Breast epithelium (tissue), 4 donors: ENCODE data around the gene ATP5IF1. TPM values are rescaled to one million over a fixed set of nuclear protein-coding genes. Genes with fewer than 3 reads are reported as not detected.

Experiments used
- DNase-seq, 2 donors: peaks; one replicate each; pipeline ENCODE4 v3.0.0-alpha.2; 2019; ENCODE audit warnings: low spot score in 2 of 2
- H3K27ac ChIP-seq, 2 donors: fragments of 200-600 bp; sonication (generic) in 1 of 2; one replicate each; pipeline ENCODE4 v1.5.1; 2016 to 2019; ENCODE audit warnings: mild to moderate bottlenecking in 1 of 2
- H3K27me3 ChIP-seq, 2 donors: fragments of 200-600 bp; sonication (generic) in 1 of 2; one replicate each; pipeline versions ENCODE4 v1.5.1 to v1.6.0; 2017 to 2019; ENCODE audit warnings: control low read depth in 1 of 2, mild to moderate bottlenecking in 1 of 2
- H3K36me3 ChIP-seq: fragments of 200-600 bp; one replicate; pipeline ENCODE4 v1.5.1; 2019
- H3K4me1 ChIP-seq, 2 donors: fragments of 200-600 bp; sonication (generic); one replicate each; pipeline ENCODE4 v1.5.1; 2016 to 2019; ENCODE audit warnings: control low read depth in 1 of 2
- H3K4me3 ChIP-seq, 3 donors: fragments of 200-600 bp; sonication (generic); 1 replicate in 2 of 3; 2 replicates in 1 of 3; pipeline ENCODE4 v1.5.1; 2016 to 2019; ENCODE audit warnings: mild to moderate bottlenecking in 3 of 3, moderate library complexity in 2 of 3
- H3K9me3 ChIP-seq, 2 donors: fragments of 200-600 bp; sonication (generic) in 1 of 2; one replicate each; pipeline ENCODE4 v1.5.1; 2016 to 2019; ENCODE audit warnings: control low read depth in 1 of 2
- CTCF ChIP-seq, 3 donors: fragments of 450-650 bp; IDR thresholded peaks; one replicate each; pipeline ENCODE4 v1.5.1; 2016 to 2017; ENCODE audit warnings: antibody characterized with exemption in 3 of 3, mild to moderate bottlenecking in 3 of 3, moderate library complexity in 3 of 3
- POLR2A ChIP-seq: fragments of 450-650 bp; IDR thresholded peaks from one replicate; pipeline ENCODE4 v1.6.1; 2016; ENCODE audit warnings: antibody characterized with exemption, mild to moderate bottlenecking, moderate library complexity
- POLR2AphosphoS5 ChIP-seq, 3 donors: sonication (generic); formaldehyde crosslinking; IDR thresholded peaks; one replicate each; pipeline ENCODE4 v1.6.1; 2017; ENCODE audit warnings: antibody characterized with exemption in 3 of 3
- intact Hi-C: fragments of 100-400 bp; cut with DNase I; formaldehyde crosslinking; loops from one replicate; pipeline ENCODE4 v1.15.1; 2023; ENCODE audit warnings: low total_unique reads
- total RNA-seq, 3 donors: library from RNA; depleted of rRNA; stranded (reverse); fragments of >200 nt; gene quantifications; one replicate each; pipeline ENCODE4 v1.1.0, GENCODE V29; 2016

Gene ATP5IF1
- total RNA-seq, 3 donors from 2014 or later = 137 to 147 (median 138) TPM

- Histone ChIP-seq H3K36me3 (no peaks in the 10 kb centered on the region), H3K27ac (peak overlapping the region; percentile 79 to 94), H3K4me3 (peak overlapping the region; percentile 76 to 96 (median 79)), H3K4me1 (peaks cover 0 to 5% of the 10 kb centered on the region in 2 donors), H3K27me3 (no peaks in the 10 kb centered on the region), H3K9me3 (no peaks in the 10 kb centered on the region)
- DNase-seq = no peak
- no peak for TF ChIP-seq POLR2AphosphoS5 (IDR thresholded peaks at IDR 0.05)
- TF ChIP-seq POLR2A = no peak
- no peak for TF ChIP-seq CTCF (IDR thresholded peaks at IDR 0.05)
- intact Hi-C loops = no loop called here
Observed at GRCh38 chr1:28233264-28233606, 2.7 kb upstream of the ATP5IF1 start.

GRCh38 chr1:28236656-28237322 lies 865 bp downstream of the ATP5IF1 start:
- no peaks in the 10 kb centered on the region for H3K36me3 ChIP-seq
- H3K9me3 ChIP-seq = no peaks in the 10 kb centered on the region
- H3K27me3 ChIP-seq = no peaks in the 10 kb centered on the region
- no peak for DNase-seq
- intact Hi-C loops = no loop called here
- H3K4me1 ChIP-seq = peaks cover 0 to 5% of the 10 kb centered on the region in 2 donors
- peak overlapping the region; percentile 87 to 90 for H3K27ac ChIP-seq
- TF ChIP-seq POLR2A = no peak
- TF ChIP-seq CTCF (IDR thresholded peaks at IDR 0.05) = no peak
- no peak for TF ChIP-seq POLR2AphosphoS5 (IDR thresholded peaks at IDR 0.05)
- H3K4me3 ChIP-seq = peak overlapping the region; percentile 92 to 95 (median 94)

GRCh38 chr1:28239004-28239403 lies 3.1 kb downstream of the ATP5IF1 start:
- Histone ChIP-seq H3K4me1 (peaks cover 0 to 5% of the 10 kb centered on the region in 2 donors), H3K27ac (no peak overlapping the region), H3K9me3 (no peaks in the 10 kb centered on the region), H3K36me3 (no peaks in the 10 kb centered on the region), H3K27me3 (no peaks in the 10 kb centered on the region), H3K4me3 (no peak overlapping the region)
- intact Hi-C loops = no loop called here
- no peak for DNase-seq
- TF ChIP-seq POLR2AphosphoS5 (IDR thresholded peaks at IDR 0.05) = no peak
- TF ChIP-seq CTCF (IDR thresholded peaks at IDR 0.05) = no peak
- TF ChIP-seq POLR2A = no peak

GRCh38 chr1:28240024-28240423 lies 4.1 kb downstream of the ATP5IF1 start:
- H3K27me3 ChIP-seq = no peaks in the 10 kb centered on the region
- peaks cover 0 to 5% of the 10 kb centered on the region in 2 donors for H3K4me1 ChIP-seq
- no peak overlapping the region for H3K4me3 ChIP-seq
- no peaks in the 10 kb centered on the region for H3K9me3 ChIP-seq
- intact Hi-C loops = no loop called here
- H3K36me3 ChIP-seq = no peaks in the 10 kb centered on the region
- TF ChIP-seq POLR2AphosphoS5 (IDR thresholded peaks at IDR 0.05) (no peak), POLR2A (no peak), CTCF (IDR thresholded peaks at IDR 0.05) (no peak)
- no peak for DNase-seq
- H3K27ac ChIP-seq = no peak overlapping the region

- TF ChIP-seq POLR2AphosphoS5 (IDR thresholded peaks at IDR 0.05) (no peak), POLR2A (no peak), CTCF (IDR thresholded peaks at IDR 0.05) (no peak)
- Histone ChIP-seq H3K27ac (no peak overlapping the region), H3K9me3 (no peaks in the 10 kb centered on the region), H3K4me3 (no peak overlapping the region), H3K27me3 (no peaks in the 10 kb centered on the region), H3K36me3 (no peaks in the 10 kb centered on the region), H3K4me1 (peaks cover 0 to 5% of the 10 kb centered on the region in 2 donors)
- no peak for DNase-seq
- intact Hi-C loops = no loop called here
Observed at GRCh38 chr1:28241638-28242241, 5.8 kb downstream of the ATP5IF1 start.
